ENCODE results near the gene MTHFD2L.

DNA sequence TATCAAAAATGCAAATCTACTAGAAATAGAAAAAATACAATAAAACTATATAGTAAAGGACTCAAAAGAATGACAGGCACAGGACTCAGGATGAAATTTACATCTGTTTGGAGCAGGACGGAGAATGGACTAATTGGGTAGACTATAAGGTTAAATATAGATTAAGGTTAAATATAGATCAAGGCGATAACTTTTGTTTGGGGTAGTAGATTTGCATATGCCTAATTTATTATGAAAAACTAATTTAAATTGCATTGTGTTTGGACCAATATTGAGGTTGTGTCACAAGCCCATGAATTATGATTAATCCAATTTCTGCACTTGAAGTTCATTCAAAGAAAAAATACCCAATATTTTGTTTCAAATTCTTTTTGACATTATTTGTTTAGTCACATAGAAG lies 31.0 kb downstream of the MTHFD2L start:
- TF ChIP-seq, protein P1, sequence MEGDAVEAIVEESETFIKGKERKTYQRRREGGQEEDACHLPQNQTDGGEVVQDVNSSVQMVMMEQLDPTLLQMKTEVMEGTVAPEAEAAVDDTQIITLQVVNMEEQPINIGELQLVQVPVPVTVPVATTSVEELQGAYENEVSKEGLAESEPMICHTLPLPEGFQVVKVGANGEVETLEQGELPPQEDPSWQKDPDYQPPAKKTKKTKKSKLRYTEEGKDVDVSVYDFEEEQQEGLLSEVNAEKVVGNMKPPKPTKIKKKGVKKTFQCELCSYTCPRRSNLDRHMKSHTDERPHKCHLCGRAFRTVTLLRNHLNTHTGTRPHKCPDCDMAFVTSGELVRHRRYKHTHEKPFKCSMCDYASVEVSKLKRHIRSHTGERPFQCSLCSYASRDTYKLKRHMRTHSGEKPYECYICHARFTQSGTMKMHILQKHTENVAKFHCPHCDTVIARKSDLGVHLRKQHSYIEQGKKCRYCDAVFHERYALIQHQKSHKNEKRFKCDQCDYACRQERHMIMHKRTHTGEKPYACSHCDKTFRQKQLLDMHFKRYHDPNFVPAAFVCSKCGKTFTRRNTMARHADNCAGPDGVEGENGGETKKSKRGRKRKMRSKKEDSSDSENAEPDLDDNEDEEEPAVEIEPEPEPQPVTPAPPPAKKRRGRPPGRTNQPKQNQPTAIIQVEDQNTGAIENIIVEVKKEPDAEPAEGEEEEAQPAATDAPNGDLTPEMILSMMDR (IDR thresholded peaks at IDR 0.05; ENCODE audit: poor library complexity, severe bottlenecking) = no peak
- TF ChIP-seq EP300 (conservative IDR thresholded peaks at IDR 0.05; ENCODE audit: poor library complexity, severe bottlenecking) = no peak
- TF ChIP-seq TAF1 (IDR thresholded peaks at IDR 0.05; ENCODE audit: low read depth) = no peak
- TF ChIP-seq, protein P2, sequence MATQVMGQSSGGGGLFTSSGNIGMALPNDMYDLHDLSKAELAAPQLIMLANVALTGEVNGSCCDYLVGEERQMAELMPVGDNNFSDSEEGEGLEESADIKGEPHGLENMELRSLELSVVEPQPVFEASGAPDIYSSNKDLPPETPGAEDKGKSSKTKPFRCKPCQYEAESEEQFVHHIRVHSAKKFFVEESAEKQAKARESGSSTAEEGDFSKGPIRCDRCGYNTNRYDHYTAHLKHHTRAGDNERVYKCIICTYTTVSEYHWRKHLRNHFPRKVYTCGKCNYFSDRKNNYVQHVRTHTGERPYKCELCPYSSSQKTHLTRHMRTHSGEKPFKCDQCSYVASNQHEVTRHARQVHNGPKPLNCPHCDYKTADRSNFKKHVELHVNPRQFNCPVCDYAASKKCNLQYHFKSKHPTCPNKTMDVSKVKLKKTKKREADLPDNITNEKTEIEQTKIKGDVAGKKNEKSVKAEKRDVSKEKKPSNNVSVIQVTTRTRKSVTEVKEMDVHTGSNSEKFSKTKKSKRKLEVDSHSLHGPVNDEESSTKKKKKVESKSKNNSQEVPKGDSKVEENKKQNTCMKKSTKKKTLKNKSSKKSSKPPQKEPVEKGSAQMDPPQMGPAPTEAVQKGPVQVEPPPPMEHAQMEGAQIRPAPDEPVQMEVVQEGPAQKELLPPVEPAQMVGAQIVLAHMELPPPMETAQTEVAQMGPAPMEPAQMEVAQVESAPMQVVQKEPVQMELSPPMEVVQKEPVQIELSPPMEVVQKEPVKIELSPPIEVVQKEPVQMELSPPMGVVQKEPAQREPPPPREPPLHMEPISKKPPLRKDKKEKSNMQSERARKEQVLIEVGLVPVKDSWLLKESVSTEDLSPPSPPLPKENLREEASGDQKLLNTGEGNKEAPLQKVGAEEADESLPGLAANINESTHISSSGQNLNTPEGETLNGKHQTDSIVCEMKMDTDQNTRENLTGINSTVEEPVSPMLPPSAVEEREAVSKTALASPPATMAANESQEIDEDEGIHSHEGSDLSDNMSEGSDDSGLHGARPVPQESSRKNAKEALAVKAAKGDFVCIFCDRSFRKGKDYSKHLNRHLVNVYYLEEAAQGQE (IDR thresholded peaks at IDR 0.05; ENCODE audit: borderline replicate concordance) = no peak
- TF ChIP-seq POLR2AphosphoS5 (IDR thresholded peaks at IDR 0.05) = no peak
- no peak for TF ChIP-seq EZH2 (IDR thresholded peaks at IDR 0.05; ENCODE audit: borderline replicate concordance, insufficient read depth, low read length, poor library complexity, severe bottlenecking)
- TF ChIP-seq RAD21 (conservative IDR thresholded peaks at IDR 0.05) = no peak
- no peak for TF ChIP-seq MXI1 (conservative IDR thresholded peaks at IDR 0.05; ENCODE audit: poor library complexity, severe bottlenecking)

Measured in neural cell (in vitro differentiated cells).